ENCODE data around the gene HSPA13. TPM values are rescaled to one million over a fixed set of nuclear protein-coding genes. Genes with fewer than 3 reads are reported as not detected.
"Not testable (repeated sequence)": the region's sequence is repeated elsewhere in the genome, so short reads cannot be mapped to it uniquely, and the experiment has no call there.

The HSPA13 gene
- total RNA-seq, 1 donor: 52.8 TPM

- Histone ChIP-seq H3K27me3 (ENCODE audit: insufficient read depth, low read length) (no peaks in the 10 kb centered on the region), H3K4me1 (ENCODE audit: insufficient read depth, low read length) (peaks cover 2% of the 10 kb centered on the region), H3K9me3 (ENCODE audit: low read depth, low read length) (no peaks in the 10 kb centered on the region), H3K4me3 (ENCODE audit: low read length) (no peak overlapping the region)
These were observed 26.2 kb downstream of the HSPA13 start for GRCh38 chr21:14356746-14357145.

GRCh38 chr21:14354515-14354914 is 28.4 kb downstream of the HSPA13 start:
- no peaks in the 10 kb centered on the region for H3K9me3 ChIP-seq (ENCODE audit: low read depth, low read length)
- H3K27me3 ChIP-seq (ENCODE audit: insufficient read depth, low read length): no peaks in the 10 kb centered on the region
- no peaks in the 10 kb centered on the region for H3K4me1 ChIP-seq (ENCODE audit: insufficient read depth, low read length)
- no peak overlapping the region for H3K4me3 ChIP-seq (ENCODE audit: low read length)

- no peaks in the 10 kb centered on the region for H3K27me3 ChIP-seq (ENCODE audit: insufficient read depth, low read length)
- no peaks in the 10 kb centered on the region for H3K9me3 ChIP-seq (ENCODE audit: low read depth, low read length)
- H3K4me1 ChIP-seq (ENCODE audit: insufficient read depth, low read length): no peaks in the 10 kb centered on the region
- H3K4me3 ChIP-seq (ENCODE audit: low read length): no peak overlapping the region
These were observed 29.2 kb downstream of the HSPA13 start for GRCh38 chr21:14353726-14354125.

GRCh38 chr21:14353231-14353630 is 29.7 kb downstream of the HSPA13 start:
- Histone ChIP-seq H3K4me3 (ENCODE audit: low read length) (no peak overlapping the region), H3K4me1 (ENCODE audit: insufficient read depth, low read length) (no peaks in the 10 kb centered on the region), H3K27me3 (ENCODE audit: insufficient read depth, low read length) (no peaks in the 10 kb centered on the region), H3K9me3 (ENCODE audit: low read depth, low read length) (no peaks in the 10 kb centered on the region)

GRCh38 chr21:14327346-14327745 is 55.6 kb downstream of the HSPA13 start:
- not testable (repeated sequence) for H3K9me3 ChIP-seq (ENCODE audit: low read depth, low read length); H3K27me3 ChIP-seq (ENCODE audit: insufficient read depth, low read length); H3K4me1 ChIP-seq (ENCODE audit: insufficient read depth, low read length); H3K4me3 ChIP-seq (ENCODE audit: low read length)

- Histone ChIP-seq H3K9me3 (ENCODE audit: low read depth, low read length) (no peaks in the 10 kb centered on the region), H3K4me3 (ENCODE audit: low read length) (no peak overlapping the region), H3K27me3 (ENCODE audit: insufficient read depth, low read length) (peaks cover 4% of the 10 kb centered on the region)
These were observed 57.4 kb downstream of the HSPA13 start for GRCh38 chr21:14325595-14325994.

More at GRCh38 chr21:14325595-14325994, 57.4 kb downstream of the HSPA13 start:
- H3K4me1 ChIP-seq (ENCODE audit: insufficient read depth, low read length): no peaks in the 10 kb centered on the region

Other genes with a start within 250 kb of the HSPA13 start
- gene LIPI, start 172.2 kb downstream of the HSPA13 start, total RNA-seq: not detected
- gene RBM11, start 167.0 kb downstream of the HSPA13 start, total RNA-seq: 10.6 TPM
- 149 TPM for gene SAMSN1, start 163.2 kb upstream of the HSPA13 start, total RNA-seq